Activated gamma-delta T cell (primary cell): ENCODE results near the gene SPAG16.

Source experiments
- DNase-seq: peaks from one replicate; lab custom pipeline; 2025; lab: John Stamatoyannopoulos, UW

SPAG16 gene

GRCh38 chr2:213816583-213816982 lies 532.3 kb downstream of the SPAG16 start:
- no peak for DNase-seq

GRCh38 chr2:213818436-213818835 lies 534.2 kb downstream of the SPAG16 start:
- no peak for DNase-seq

- DNase-seq: no peak
Measured at GRCh38 chr2:213834331-213834730, 550.1 kb downstream of the SPAG16 start.

GRCh38 chr2:213834746-213835145 lies 550.5 kb downstream of the SPAG16 start:
- DNase-seq: no peak

GRCh38 chr2:213846856-213847255 lies 562.6 kb downstream of the SPAG16 start:
- no peak for DNase-seq

GRCh38 chr2:213847316-213847715 lies 563.1 kb downstream of the SPAG16 start:
- DNase-seq: no peak

- no peak for DNase-seq
Measured at GRCh38 chr2:213848631-213849030, 564.4 kb downstream of the SPAG16 start.

GRCh38 chr2:213861638-213862037 lies 577.4 kb downstream of the SPAG16 start:
- no peak for DNase-seq

- no peak for DNase-seq
Measured at GRCh38 chr2:213862407-213863076, 578.3 kb downstream of the SPAG16 start.

GRCh38 chr2:213863541-213863940 lies 579.3 kb downstream of the SPAG16 start:
- no peak for DNase-seq

- no peak for DNase-seq
Measured at GRCh38 chr2:213868526-213868925, 584.3 kb downstream of the SPAG16 start.

- DNase-seq: no peak
Measured at GRCh38 chr2:213885485-213885884, 601.2 kb downstream of the SPAG16 start.

GRCh38 chr2:213914510-213914909 lies 630.2 kb downstream of the SPAG16 start:
- no peak for DNase-seq

- no peak for DNase-seq
Measured at GRCh38 chr2:213920014-213920413, 635.8 kb downstream of the SPAG16 start.

GRCh38 chr2:213923543-213923942 lies 639.3 kb downstream of the SPAG16 start:
- DNase-seq: no peak

GRCh38 chr2:213934560-213934959 lies 650.3 kb downstream of the SPAG16 start:
- DNase-seq: no peak

GRCh38 chr2:213958086-213958485 lies 673.8 kb downstream of the SPAG16 start:
- no peak for DNase-seq

- DNase-seq: no peak
Measured at GRCh38 chr2:213959589-213959988, 675.3 kb downstream of the SPAG16 start.

GRCh38 chr2:213971536-213971935 lies 687.3 kb downstream of the SPAG16 start:
- DNase-seq: no peak

GRCh38 chr2:213980883-213981282 lies 696.6 kb downstream of the SPAG16 start:
- DNase-seq: no peak

- DNase-seq: no peak
Measured at GRCh38 chr2:213989207-213989606, 704.9 kb downstream of the SPAG16 start.

GRCh38 chr2:213991453-213992108 lies 707.3 kb downstream of the SPAG16 start:
- no peak for DNase-seq

- DNase-seq: no peak
Measured at GRCh38 chr2:213995400-213996105, 711.3 kb downstream of the SPAG16 start.
